IMR-90 (cell line): ENCODE data around the gene TOB2. TPM values are rescaled to one million over a fixed set of nuclear protein-coding genes. Genes with fewer than 3 reads are reported as not detected.

Experiments
- ATAC-seq: fragments of 200-7000 bp; cut with Tn5 transposase; 2 replicates; pipeline ENCODE4 v1.9.1; 2020; ENCODE audit warnings: low read depth, mild to moderate bottlenecking, moderate library complexity
- BruUV-seq: library from RNA; stranded (reverse); fragments of 400-500 nt; replicated peaks from 2 replicates; lab custom pipeline; 2021; lab: Mats Ljungman, UMichigan
- CTCF ChIA-PET: fragments of 300-600 bp; formaldehyde crosslinking; extraction: SDS; loops from one replicate; lab custom pipeline; 2021; ENCODE audit warnings: antibody characterized with exemption; lab: Yijun Ruan, JAX
- POLR2A ChIA-PET: fragments of 300-600 bp; sonication (Branson Sonifier 250); formaldehyde crosslinking; loops from one replicate; lab custom pipeline; 2022; ENCODE audit warnings: antibody characterized with exemption; ENCODE audit not compliant: unreplicated experiment; lab: Charles Lee
- DNase-seq: peaks from one replicate; pipeline ENCODE4 v3.0.0; 2013
- H2AFZ ChIP-seq: replicated peaks from 2 replicates; pipeline ENCODE3; 2013; ENCODE audit warnings: low read length, mild to moderate bottlenecking; ENCODE audit not compliant: poor library complexity
- H2AK5ac ChIP-seq: 2 replicates; pipeline ENCODE4 v1.6.1; 2013; ENCODE audit warnings: low read depth, low read length, inconsistent platforms
- H2AK9ac ChIP-seq: replicated peaks from 2 replicates; pipeline ENCODE3; 2013; ENCODE audit warnings: mild to moderate bottlenecking, low read depth, low read length, moderate library complexity; ENCODE audit not compliant: poor library complexity
- H2BK120ac ChIP-seq: 2 replicates; pipeline ENCODE4 v1.6.1; 2013; ENCODE audit warnings: low read depth, low read length, inconsistent platforms
- H2BK15ac ChIP-seq: 3 replicates; pipeline ENCODE4 v1.6.1; 2013; ENCODE audit warnings: low read depth, low read length, inconsistent platforms
- H2BK20ac ChIP-seq: 2 replicates; pipeline ENCODE4 v1.6.1; 2013; ENCODE audit warnings: low read depth, mild to moderate bottlenecking, inconsistent platforms, low read length, moderate library complexity
- H2BK5ac ChIP-seq: 2 replicates; pipeline ENCODE4 v1.6.1; 2013; ENCODE audit warnings: mild to moderate bottlenecking, low read depth, low read length, inconsistent platforms; ENCODE audit not compliant: poor library complexity, severe bottlenecking
- H3K14ac ChIP-seq: replicated peaks from 2 replicates; pipeline ENCODE4 v1.6.1; 2013; ENCODE audit warnings: low read depth, low read length, inconsistent platforms
- H3K18ac ChIP-seq: 2 replicates; pipeline ENCODE4 v1.6.1; 2013; ENCODE audit warnings: low read depth, low read length, control low read depth
- H3K23ac ChIP-seq: 2 replicates; pipeline ENCODE4 v1.6.1; 2013; ENCODE audit warnings: low read depth, low read length, inconsistent platforms
- H3K27ac ChIP-seq: 2 replicates; pipeline ENCODE4 v1.5.1; 2013; ENCODE audit warnings: mild to moderate bottlenecking, control low read depth, low read length; ENCODE audit not compliant: insufficient read depth
- H3K27me3 ChIP-seq: 2 replicates; pipeline ENCODE4 v1.6.1; 2013; ENCODE audit warnings: low read length; ENCODE audit not compliant: control insufficient read depth, insufficient read depth
- H3K36me3 ChIP-seq: 2 replicates; pipeline ENCODE4 v1.6.1; 2013; ENCODE audit warnings: low read length, mixed read lengths; ENCODE audit not compliant: control insufficient read depth, insufficient read depth
- H3K4ac ChIP-seq: 2 replicates; pipeline ENCODE4 v1.6.1; 2013; ENCODE audit warnings: low read depth, low read length, inconsistent platforms
- H3K4me1 ChIP-seq: 2 replicates; pipeline ENCODE4 v1.6.1; 2013; ENCODE audit warnings: low read length, mixed read lengths; ENCODE audit not compliant: control insufficient read depth, insufficient read depth
- H3K4me2 ChIP-seq: 2 replicates; pipeline ENCODE4 v1.6.1; 2013; ENCODE audit warnings: low read depth, mild to moderate bottlenecking, control low read depth, low read length, moderate library complexity
- H3K4me3 ChIP-seq: 2 replicates; pipeline ENCODE4 v1.5.1; 2013; ENCODE audit warnings: low read depth, mild to moderate bottlenecking, control low read depth, low read length, moderate library complexity; ENCODE audit not compliant: insufficient read depth
- H3K56ac ChIP-seq: 2 replicates; pipeline ENCODE4 v1.6.1; 2013; ENCODE audit warnings: low read length, inconsistent platforms; ENCODE audit not compliant: insufficient read depth; ENCODE audit errors: extremely low read depth
- H3K79me1 ChIP-seq, 2 experiments: 2 replicates each; pipeline ENCODE4 v1.6.1; 2013; ENCODE audit warnings: low read length in 2 of 2, inconsistent platforms in 1 of 2, low read depth in 1 of 2
- H3K9ac ChIP-seq: 2 replicates; pipeline ENCODE4 v1.6.1; 2013; ENCODE audit warnings: low read depth, low read length, control low read depth
- H3K9me1 ChIP-seq: 2 replicates; pipeline ENCODE4 v1.6.1; 2013; ENCODE audit warnings: low read length, inconsistent platforms; ENCODE audit not compliant: insufficient read depth
- H3K9me3 ChIP-seq: 2 replicates; pipeline ENCODE4 v1.6.1; 2013; ENCODE audit warnings: low read length; ENCODE audit not compliant: control insufficient read depth, insufficient read depth
- H4K20me1 ChIP-seq: 2 replicates; pipeline ENCODE4 v1.6.1; 2013; ENCODE audit warnings: low read length, inconsistent platforms; ENCODE audit not compliant: insufficient read depth
- H4K5ac ChIP-seq: 2 replicates; pipeline ENCODE4 v1.6.1; 2013; ENCODE audit warnings: mild to moderate bottlenecking, low read depth, low read length, control low read depth
- H4K8ac ChIP-seq, 2 experiments: 2 replicates each; pipeline ENCODE4 v1.6.1; 2013; ENCODE audit warnings: low read depth in 2 of 2, low read length in 2 of 2, control low read depth in 1 of 2, inconsistent platforms in 1 of 2
- H4K91ac ChIP-seq: 2 replicates; pipeline ENCODE4 v1.6.1; 2013; ENCODE audit warnings: low read depth, low read length, inconsistent platforms; ENCODE audit not compliant: insufficient read depth
- BHLHE40 ChIP-seq: fragments of 150-350 bp; IDR thresholded peaks from 2 replicates; pipeline ENCODE4 v1.6.1; 2016; ENCODE audit warnings: mild to moderate bottlenecking, low read depth, low read length
- CEBPB ChIP-seq: IDR thresholded peaks from 2 replicates; pipeline ENCODE4 v1.6.1; 2012; ENCODE audit warnings: low read depth, low read length, improper control_type of control experiment
- CHD1 ChIP-seq: IDR thresholded peaks from 2 replicates; pipeline ENCODE4 v1.6.1; 2012; ENCODE audit warnings: low read depth, low read length, improper control_type of control experiment
- CTCF ChIP-seq: conservative IDR thresholded peaks from 2 replicates; pipeline ENCODE4 v1.5.1; 2012; ENCODE audit warnings: mild to moderate bottlenecking, low read depth, low read length, improper control_type of control experiment
- ELK1 ChIP-seq: fragments of 150-350 bp; IDR thresholded peaks from 2 replicates; pipeline ENCODE4 v1.6.1; 2016; ENCODE audit warnings: low read depth, mild to moderate bottlenecking, low read length, moderate library complexity, borderline replicate concordance
- FOS ChIP-seq: fragments of 150-350 bp; IDR thresholded peaks from 2 replicates; pipeline ENCODE4 v1.6.1; 2016; ENCODE audit warnings: low read depth, low read length
- MAFK ChIP-seq: IDR thresholded peaks from 2 replicates; pipeline ENCODE4 v1.6.1; 2012; ENCODE audit warnings: low read depth, low read length, improper control_type of control experiment
- MAZ ChIP-seq: IDR thresholded peaks from 2 replicates; pipeline ENCODE4 v1.6.1; 2012; ENCODE audit warnings: low read depth, mild to moderate bottlenecking, low read length, improper control_type of control experiment, moderate library complexity, borderline replicate concordance
- MXI1 ChIP-seq: IDR thresholded peaks from 2 replicates; pipeline ENCODE4 v1.6.1; 2012; ENCODE audit warnings: low read depth, mild to moderate bottlenecking, low read length, moderate library complexity, borderline replicate concordance
- NFE2L2 ChIP-seq: fragments of 150-350 bp; IDR thresholded peaks from 2 replicates; pipeline ENCODE4 v1.6.1; 2016; ENCODE audit warnings: low read depth, mild to moderate bottlenecking, low read length
- POLR2A ChIP-seq: IDR thresholded peaks from 2 replicates; pipeline ENCODE4 v1.6.1; 2012; ENCODE audit warnings: mild to moderate bottlenecking, low read depth, low read length
- RAD21 ChIP-seq: IDR thresholded peaks from 2 replicates; pipeline ENCODE4 v1.6.1; 2012; ENCODE audit warnings: low read length, improper control_type of control experiment
- RCOR1 ChIP-seq: IDR thresholded peaks from 2 replicates; pipeline ENCODE4 v1.6.1; 2012; ENCODE audit warnings: mild to moderate bottlenecking, low read length, improper control_type of control experiment; ENCODE audit not compliant: insufficient replicate concordance
- RFX5 ChIP-seq: IDR thresholded peaks from 2 replicates; pipeline ENCODE4 v1.8.0; 2012; ENCODE audit warnings: low read depth, mild to moderate bottlenecking, low read length, moderate library complexity
- SMC3 ChIP-seq: fragments of 150-350 bp; IDR thresholded peaks from 2 replicates; pipeline ENCODE4 v1.6.1; 2016; ENCODE audit warnings: low read depth, mild to moderate bottlenecking, antibody characterized with exemption, low read length, moderate library complexity
- USF2 ChIP-seq: fragments of 150-350 bp; IDR thresholded peaks from 2 replicates; pipeline ENCODE4 v1.6.1; 2017; ENCODE audit warnings: mild to moderate bottlenecking, antibody characterized with exemption, low read length, low read depth
- WGBS, 2 experiments: methylation state at CpG; one replicate each; pipeline versions ENCODE4 v1.1.5 to v1.1.7; 2013; ENCODE audit warnings: missing lambda C conversion rate in 2 of 2; ENCODE audit not compliant: insufficient read length in 1 of 2; ENCODE audit errors: extremely low coverage in 2 of 2; 5-methylcytosine and 5-hydroxymethylcytosine counted together
- dilution Hi-C: fragments of 300-500 bp; cut with HindIII; formaldehyde crosslinking; loops from one replicate; pipeline ENCODE4 v1.14.3; 2018; ENCODE audit warnings: low sequenced_read_pairs; ENCODE audit not compliant: unreplicated experiment
- in situ Hi-C: fragments of 300-500 bp; cut with MboI; formaldehyde crosslinking; loops from 3 replicates; pipeline ENCODE4 v1.14.3; 2019; ENCODE audit warnings: low sequenced_read_pairs, inconsistent platforms, mixed read lengths
- intact Hi-C: fragments of 100-400 bp; cut with micrococcal nuclease; formaldehyde crosslinking; loops from 2 replicates; pipeline ENCODE4 v1.10.0; 2022
- polyA plus RNA-seq, 3 experiments: library from polyadenylated mRNA; depleted of rRNA; stranded (reverse); fragments of >200 nt; gene quantifications; 2 replicates each; pipeline ENCODE4 v1.2.3, GENCODE V29; 2012; ENCODE audit warnings: low replicate concordance in 1 of 3
- total RNA-seq: library from RNA; depleted of rRNA; stranded (reverse); fragments of >200 nt; gene quantifications from 2 replicates; pipeline ENCODE4 v1.2.3, GENCODE V29; 2012

Gene TOB2
- total and polyA plus RNA-seq, 2 of the 4 experiments (the other 2 are of a cell fraction), result 17.4 to 23.3 TPM

GRCh38 chr22:41418717-41419116, 27.9 kb downstream of the TOB2 start:
- H3K18ac ChIP-seq, result no peak overlapping the region
- H3K23ac ChIP-seq, result no peak overlapping the region
- dilution Hi-C loops, result no loop called here
- H2BK5ac ChIP-seq, result no peak overlapping the region
- H3K9me3 ChIP-seq, result no peaks in the 10 kb centered on the region
- H3K4me3 ChIP-seq, result no peak overlapping the region
- 0 out of 2 replicates have a peak, but pooled peaks cover 4% of the 10 kb centered on the region for H4K20me1 ChIP-seq
- H3K27me3 ChIP-seq, result no peaks in the 10 kb centered on the region
- TF ChIP-seq CHD1, result no peak
- TF ChIP-seq SMC3, result no peak
- no peak for TF ChIP-seq RCOR1
- TF ChIP-seq USF2, result no peak
- no peak for TF ChIP-seq POLR2A
- TF ChIP-seq NFE2L2, result no peak
- TF ChIP-seq MAFK, result no peak
- TF ChIP-seq MXI1, result no peak
- no peak for TF ChIP-seq FOS
- TF ChIP-seq RFX5, result no peak
- no peak for TF ChIP-seq MAZ
- TF ChIP-seq CTCF, result no peak
- no peak for TF ChIP-seq BHLHE40
- no peak for TF ChIP-seq CEBPB
- no peak for TF ChIP-seq ELK1
- TF ChIP-seq RAD21, result no peak
- H2AK9ac ChIP-seq, result no peak overlapping the region
- H2AFZ ChIP-seq, result no peak overlapping the region
- H2BK20ac ChIP-seq, result no peak overlapping the region
- BruUV-seq, result no TSS peak
- POLR2A ChIA-PET, result interaction anchor here (0.6 kb wide), 1 partner anchor 343 kb away, joined by 10 read pairs; no protein-coding TSS in a partner anchor
- H3K36me3 ChIP-seq, result peaks cover 2% of the 10 kb centered on the region; the same call in 1 of the 2 replicates
- no peak overlapping the region for H3K27ac ChIP-seq
- H3K9ac ChIP-seq, result no peak overlapping the region
- in situ Hi-C loops, result no loop called here
- H4K91ac ChIP-seq, result no peak overlapping the region
- H3K79me1 ChIP-seq, result peaks cover 13 to 26% of the 10 kb centered on the region in 2 experiments
- H3K56ac ChIP-seq, result no peak overlapping the region
- ATAC-seq (no peak), DNase-seq (no peak)
- no CpG with 5 or more reads among the region's 9 CpGs for WGBS, 2 experiments
- H3K14ac ChIP-seq, result no peak overlapping the region
- CTCF ChIA-PET, result interaction anchor here (0.7 kb wide), 1 partner anchor 219 kb away, joined by 3 read pairs; no protein-coding TSS in a partner anchor
- peaks cover 7% of the 10 kb centered on the region for H3K4me1 ChIP-seq
- H3K4me2 ChIP-seq, result no peak overlapping the region
- peaks cover 20% of the 10 kb centered on the region for H3K9me1 ChIP-seq
- no peak overlapping the region for H2BK15ac ChIP-seq
- H2AK5ac ChIP-seq, result no peak overlapping the region
- H2BK120ac ChIP-seq, result no peak overlapping the region
- intact Hi-C loops, result no loop called here
- no peak overlapping the region for H4K8ac ChIP-seq
- H4K5ac ChIP-seq, result no peak overlapping the region
- H3K4ac ChIP-seq, result no peak overlapping the region
